ENCODE results near the gene NEBL.

- TF ChIP-seq CTCF (IDR thresholded peaks at IDR 0.05) (no peak), POLR2A (IDR thresholded peaks at IDR 0.05) (no peak)
These were observed 49.6 kb downstream of the NEBL start for GRCh38 chr10:20847512-20847911.
